Fibroblast of skin of right quadriceps (primary cell): ENCODE measurements around the gene TMTC1.
A peak's percentile ranks its signal among the peaks of the same experiment; 100 is the strongest.

Source experiments
- DNase-seq: peaks from one replicate; pipeline ENCODE4 v3.0.0-alpha.2; 2013

TMTC1 gene

DNA sequence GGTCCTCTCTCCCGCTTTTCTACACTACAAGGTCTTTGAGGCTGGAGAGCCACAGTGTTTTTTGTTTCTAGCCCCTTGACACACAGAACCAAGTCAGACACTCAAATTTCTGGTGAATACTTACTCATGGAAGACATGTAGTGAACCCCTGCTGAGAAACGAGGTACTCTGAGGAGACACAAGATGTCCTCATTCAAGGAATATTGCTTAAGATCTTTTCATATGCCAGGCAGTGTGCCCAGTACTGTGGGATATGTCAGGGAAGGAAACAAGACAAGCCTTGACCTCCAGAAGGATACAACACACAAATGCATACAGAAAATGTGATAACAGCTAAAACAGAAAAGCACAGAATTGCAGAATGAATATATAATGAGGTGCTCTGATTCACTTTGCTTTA is 75.9 kb downstream of the TMTC1 start:
- no peak for DNase-seq

DNA sequence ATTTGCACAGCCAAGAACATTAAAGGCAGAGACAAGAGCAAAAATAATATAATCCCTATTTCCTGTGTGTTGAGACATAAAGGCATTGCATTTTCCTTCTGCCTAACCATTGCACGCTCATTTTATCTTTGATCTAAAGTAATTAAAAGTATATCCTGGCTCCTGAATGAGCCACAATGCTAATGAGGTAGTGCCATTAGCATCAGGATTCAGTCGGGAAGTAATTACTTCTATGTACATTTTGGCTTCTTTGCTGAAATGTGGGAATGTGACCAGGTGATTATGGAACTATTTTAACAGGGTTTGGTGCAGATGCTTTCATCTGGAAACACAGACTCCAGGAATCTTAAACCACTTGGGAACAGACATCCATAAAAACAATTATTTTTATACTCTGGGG is 77.4 kb downstream of the TMTC1 start:
- DNase-seq = no peak

DNA sequence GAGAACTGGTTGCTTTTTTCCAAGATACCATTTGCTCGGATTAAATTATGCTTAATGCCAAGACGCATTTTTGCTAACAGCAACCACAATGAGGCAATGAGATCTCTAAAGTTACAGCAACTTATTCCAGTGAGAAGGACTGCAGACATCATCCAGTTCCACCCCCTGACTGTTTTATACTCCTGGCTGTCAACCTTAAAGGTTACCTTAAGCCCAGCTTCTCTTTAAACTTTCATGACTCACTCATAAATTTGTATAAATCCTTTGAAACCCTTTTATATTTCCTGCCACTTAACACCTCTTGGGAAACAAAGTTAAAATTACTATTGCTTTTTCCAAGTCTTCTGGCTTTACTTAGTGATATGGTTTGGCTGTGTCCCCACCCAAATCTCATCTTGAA is 80.2 kb downstream of the TMTC1 start:
- no peak for DNase-seq

DNA sequence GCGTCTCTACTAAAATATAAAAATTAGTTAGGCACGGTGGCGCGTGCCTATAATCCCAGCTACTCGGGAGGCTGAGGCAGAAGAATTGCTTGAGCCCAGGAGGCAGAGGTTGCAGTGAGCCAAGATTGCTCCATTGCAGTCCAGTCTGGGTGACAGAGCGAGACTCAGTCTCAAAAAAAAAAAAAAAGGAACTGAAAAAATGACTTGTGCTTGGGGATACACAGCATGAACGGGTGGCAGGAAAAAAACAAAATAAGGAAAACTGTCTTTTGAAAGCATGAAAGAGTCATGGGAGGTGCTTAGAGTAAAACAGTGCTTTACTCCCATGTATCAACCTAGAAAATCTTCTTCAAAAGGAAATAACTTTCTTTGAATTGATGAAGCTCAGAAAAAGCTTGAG is 80.8 kb downstream of the TMTC1 start:
- no peak for DNase-seq

DNA sequence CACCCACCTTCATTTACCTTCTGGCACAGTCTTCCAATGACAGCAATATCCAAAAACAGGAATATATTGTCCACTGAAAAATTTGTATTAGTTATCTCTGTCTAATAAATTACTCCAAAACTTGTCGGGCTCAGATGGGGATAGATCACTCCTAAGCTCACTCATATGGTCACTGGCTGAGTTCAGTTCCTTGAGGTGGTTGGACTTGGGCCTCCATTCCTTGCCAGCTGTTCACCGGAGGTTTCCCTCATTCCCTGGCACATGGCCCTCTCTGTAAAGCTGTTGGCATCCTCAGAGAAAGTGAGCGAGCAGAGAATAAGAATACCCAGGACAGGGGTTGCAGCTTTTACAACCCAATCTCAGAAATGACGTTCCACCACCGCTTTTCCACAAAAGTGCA is 81.5 kb downstream of the TMTC1 start:
- DNase-seq = no peak

DNA sequence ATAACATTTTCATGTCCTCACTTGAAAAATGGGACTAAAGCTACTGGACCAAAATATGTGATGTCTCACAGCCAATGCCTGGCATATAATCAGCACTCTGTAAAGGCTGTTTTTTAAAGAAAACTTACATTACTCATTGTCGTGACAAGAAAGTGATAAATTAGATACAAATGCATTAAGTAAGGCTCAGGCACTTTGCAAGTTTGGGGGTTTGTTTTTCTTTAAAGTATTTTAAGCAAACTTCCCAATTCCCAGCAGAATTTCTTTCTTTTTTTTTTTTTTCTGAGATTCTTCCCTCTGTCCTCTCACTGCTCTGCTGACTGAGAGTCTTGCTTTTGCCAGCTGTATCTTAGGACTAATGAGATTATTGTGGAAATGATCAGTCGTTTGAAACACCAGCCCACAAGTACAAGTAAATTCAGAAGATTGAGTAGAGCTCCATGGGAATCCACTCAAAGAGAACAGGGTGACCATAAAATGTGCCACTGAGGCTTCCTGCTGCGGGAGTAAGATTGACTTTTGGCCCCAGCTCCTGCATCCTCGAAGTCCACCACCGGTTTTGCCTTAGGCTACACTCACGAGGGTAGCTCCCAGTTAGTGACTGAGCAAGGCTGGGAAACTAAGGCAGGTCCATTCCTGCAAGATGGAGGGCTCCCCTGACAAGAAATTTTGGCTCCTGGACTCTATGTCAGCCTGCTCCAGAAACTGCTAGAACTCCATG is 82.8 kb downstream of the TMTC1 start:
- peak; percentile 43 for DNase-seq

DNA sequence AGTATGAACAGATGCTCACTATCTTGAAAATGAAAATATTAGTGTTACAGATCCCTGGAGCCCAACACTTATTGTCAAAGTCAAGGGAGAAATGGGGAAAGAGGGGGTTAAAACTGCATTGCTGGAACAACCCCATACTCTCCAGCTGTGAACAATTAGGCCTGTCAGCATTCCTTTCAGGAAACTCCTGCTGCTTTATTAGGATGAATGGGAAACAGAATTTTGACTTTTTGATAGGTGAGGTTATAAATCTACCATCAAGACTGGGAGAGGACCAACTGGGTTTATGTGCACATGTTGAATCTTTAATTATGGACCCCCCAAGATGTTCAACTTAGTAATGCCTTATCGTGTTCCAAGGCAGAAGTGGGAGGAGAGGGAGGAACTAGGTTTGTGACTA is 85.0 kb downstream of the TMTC1 start:
- DNase-seq = peak; percentile 69

DNA sequence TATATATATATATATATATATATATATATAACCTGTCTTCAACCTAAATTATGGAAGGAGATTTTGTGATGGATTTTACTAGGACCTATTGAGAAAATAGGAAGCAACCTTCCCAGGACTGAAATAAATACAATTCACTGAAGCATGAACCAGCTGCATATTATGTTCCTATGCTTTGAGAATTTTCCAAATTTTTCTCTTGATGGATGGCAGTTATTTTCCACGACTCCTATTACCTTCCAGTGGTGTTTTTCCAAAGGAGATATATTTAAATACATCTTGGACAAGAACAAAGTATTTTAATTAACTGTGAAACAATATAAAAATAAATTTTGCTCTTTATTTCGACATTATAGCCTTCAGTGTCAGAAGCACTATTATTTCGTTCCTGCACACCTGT is 87.9 kb downstream of the TMTC1 start:
- DNase-seq = no peak

DNA sequence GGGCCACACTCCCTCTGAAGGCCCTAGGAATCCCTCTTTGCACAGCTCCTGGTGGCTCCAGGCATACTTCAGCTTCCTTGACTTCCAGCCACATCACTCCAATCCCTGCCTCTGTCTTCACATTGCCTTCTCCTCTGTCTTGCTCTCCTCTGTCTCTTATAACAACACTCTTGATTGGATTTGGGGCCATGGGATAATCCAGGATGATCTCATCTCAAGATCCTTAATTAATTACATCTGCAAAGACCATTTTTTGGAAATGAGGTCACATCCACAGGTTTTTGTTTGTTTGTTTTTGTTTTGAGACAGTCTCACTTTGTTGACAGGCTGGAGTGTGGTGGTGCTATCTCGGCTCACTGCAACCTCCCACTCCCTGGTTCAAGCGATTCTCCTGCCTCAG is 88.7 kb downstream of the TMTC1 start:
- DNase-seq = peak; percentile 42

DNA sequence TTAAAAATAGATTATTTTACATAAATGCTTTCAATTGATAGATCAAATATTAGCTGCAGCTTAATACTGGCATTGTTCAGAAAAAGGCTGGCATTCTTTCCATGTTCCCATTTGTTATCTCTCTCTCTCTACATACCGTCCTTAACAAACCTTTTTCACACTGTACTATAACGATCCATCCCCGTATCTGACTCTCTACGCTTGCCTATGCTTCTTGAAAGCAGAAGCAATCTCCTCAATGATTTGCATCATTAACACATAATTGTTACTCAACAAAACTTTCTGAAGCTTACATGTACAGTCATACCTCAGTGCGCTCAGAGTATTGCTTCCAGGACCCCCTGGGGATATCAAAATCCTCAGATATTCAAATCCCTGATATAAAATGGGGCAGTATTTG is 89.7 kb downstream of the TMTC1 start:
- DNase-seq = no peak

DNA sequence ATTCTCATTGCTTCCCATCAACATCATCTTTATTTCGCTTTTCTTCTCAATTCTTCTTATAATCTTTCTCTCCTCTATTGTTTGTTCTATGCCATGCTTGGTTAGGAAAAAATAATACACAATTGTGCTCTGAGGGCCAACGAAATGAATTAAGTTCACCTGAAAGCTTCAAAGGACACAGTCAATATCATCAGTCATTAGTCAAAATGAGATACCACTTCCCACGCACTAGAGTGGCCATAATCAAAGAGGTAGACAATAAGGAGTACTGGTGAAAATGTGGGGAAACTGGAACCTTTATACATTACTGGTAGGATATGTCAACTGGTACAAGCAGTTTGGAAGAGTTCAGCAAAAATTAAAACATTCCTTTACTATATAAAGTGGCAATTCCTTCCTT is 91.5 kb downstream of the TMTC1 start:
- DNase-seq = no peak

DNA sequence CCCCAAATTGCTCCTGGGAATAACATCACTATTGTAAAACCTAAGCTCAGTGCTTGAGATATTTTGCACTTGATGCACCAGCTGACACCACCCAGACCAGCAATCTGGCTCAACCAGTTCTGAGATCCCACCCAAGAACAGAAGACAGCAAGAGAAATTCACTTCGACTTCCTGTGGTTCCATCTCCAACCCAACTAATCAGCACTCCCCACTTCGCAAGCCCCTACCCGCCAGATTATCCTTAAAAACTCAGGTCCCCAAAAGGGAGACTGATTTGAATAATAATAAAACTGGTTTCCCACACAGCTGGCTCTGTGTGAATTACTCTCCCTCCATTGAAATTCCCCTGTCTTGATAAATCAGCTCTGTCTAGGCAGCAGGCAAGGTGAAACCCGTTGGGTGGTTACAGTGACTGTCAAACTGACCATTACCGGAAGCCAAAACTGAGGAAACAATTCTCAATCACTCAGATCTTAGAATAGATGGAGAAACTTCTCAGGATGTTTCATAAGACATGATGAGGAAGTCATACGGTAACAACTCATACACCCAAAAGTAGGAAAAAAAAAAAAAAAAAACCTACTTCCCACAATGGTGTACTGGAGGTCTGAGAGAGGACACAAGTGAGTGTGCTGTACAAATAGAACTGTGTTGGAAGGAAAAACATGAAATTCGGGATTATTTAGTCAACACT is 92.4 kb downstream of the TMTC1 start:
- no peak for DNase-seq

DNA sequence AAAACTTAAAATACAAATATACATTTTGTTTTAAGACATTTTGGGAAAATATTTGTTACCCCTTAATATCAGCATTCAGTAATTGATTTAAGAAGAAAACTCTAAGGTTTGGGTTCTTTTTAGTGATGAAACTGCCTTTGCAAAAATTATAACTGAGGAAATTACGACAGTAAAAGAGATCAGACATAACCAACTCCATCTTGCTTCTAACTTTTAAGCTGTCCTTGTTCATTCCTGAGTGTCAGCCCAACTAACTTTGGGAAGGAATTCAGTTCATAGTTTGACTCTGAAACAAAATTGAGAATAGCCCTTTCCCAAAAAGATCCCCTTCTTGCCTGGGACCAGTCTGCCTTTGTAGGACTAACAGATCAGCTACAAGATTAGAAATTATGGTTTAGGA is 93.0 kb downstream of the TMTC1 start:
- no peak for DNase-seq

DNA sequence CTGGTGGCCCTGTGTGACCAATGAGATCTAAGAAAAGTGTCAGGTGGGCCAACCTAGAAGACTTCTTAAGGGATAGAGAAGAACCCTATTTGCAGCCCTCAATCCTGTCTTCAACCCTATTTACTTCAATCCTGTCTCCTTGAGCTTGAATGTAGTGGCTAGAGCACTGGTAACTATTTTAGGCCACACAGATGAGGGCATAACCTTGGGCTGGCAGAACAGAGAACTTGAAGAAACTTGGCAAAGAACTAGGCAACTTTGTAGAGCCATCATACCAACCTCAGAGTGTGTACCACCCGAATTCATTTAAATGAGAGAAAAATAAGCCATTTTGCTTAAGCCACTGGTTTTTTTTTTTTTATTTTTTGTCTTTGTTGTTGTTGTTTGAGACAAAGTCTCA is 94.8 kb downstream of the TMTC1 start:
- no peak for DNase-seq

DNA sequence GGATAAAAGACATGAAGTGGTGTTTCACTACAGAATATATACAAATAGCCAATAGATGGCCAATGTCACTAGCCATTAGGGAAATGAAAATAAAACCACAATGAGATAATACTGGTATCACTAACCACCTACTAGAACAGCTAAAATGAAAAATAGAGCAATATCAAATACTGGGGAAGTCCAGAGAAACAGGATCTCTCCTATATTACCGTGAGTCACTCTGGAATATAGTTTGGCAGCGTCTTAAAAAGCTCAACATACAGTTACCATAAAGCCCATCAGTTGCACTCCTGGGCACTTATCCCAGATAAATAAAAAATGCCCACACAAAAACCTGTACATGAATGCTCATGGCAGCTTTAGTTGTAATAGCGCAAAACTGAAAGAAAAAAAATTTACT is 101.7 kb downstream of the TMTC1 start:
- DNase-seq = no peak

DNA sequence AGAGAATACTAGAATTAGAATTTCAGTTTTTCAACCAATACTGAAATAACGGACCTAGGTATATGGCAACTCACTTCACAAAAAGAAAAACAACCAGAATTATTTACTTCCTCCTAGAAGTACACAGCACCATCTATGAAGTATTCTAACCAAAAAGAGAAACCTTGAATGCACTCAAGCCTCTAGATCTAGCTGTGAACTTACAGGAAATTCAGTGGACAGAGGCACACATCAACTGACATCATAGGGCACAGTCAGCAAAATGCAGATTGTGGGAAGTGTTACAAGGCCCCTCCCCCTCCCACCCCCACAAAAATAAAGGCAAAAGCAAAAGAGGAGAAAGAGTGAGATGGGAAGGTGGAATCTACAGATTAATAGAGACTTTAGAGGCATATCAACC is 102.4 kb downstream of the TMTC1 start:
- no peak for DNase-seq

DNA sequence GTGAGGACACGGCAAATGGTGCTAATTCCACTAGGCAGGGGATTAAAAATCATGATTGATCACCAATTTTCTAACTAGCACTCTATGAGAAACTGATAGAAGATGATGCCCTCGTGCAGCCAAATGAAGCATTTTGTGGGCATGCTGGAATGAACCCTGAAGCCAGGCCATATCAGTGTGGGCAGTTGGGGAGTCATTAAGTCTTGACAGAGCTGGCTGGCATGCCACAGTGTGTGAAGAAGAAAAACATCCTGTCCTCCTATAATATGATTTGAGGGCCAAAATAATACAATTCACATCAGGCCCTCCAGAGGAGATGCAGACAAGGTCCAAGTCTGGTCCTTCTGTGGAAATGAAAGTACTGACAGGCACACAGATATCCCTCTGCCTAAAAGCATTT is 107.1 kb downstream of the TMTC1 start:
- DNase-seq = no peak

DNA sequence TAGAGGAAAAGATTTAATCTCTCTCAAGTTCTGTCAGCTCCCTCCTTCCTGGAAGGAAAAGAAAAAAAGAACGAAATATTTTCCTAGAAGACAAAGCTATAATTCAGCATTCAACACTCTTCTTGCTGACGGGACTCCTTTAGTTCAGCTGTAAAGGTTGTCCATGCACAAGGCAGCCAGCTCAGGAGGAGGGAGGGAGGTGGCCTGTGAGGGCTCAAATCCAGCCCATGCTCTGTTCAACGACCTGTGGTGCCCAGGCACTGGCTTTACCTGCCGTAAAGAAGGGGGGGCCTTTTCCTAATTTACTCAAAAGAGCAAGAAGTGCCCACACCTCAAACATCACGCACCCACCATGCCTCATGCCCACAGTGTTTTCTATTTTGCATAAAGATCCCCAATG is 109.3 kb downstream of the TMTC1 start:
- no peak for DNase-seq

DNA sequence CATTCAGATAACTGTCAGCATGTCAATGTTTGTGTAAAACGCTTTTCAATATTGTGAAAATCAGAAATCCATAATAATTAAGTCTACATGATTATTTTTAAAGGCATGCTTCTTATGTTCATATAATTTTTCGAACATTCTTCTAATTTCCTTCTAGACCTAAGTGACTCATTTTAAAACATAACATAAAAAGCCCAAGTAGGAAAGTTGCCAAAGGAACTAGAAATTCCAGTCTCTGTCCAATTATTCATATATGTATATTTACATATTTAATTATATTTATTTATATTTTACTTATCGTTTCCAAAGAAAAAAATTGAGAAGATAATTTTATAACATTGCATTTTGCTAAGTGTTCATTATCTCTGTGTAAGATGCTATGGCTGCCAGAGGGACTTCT is 110.4 kb downstream of the TMTC1 start:
- peak; percentile 23 for DNase-seq

DNA sequence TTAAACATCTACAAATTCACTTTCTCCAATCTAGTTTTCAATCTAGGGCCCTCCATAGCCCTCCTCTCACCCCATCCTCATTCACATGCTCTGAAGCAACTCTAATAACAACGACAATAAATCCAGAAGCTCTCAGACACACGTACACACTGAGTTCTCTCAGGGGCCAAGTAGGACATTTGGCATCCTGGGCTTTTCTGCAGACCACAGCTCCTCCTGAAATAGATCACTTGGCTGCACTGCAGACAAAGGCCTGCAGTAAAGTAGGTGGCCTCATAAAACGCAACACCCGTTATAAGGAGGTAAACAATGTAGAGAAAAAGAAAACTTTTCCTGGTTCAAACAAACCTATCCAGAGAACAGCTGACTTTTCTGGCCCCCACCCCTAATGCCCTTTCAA is 111.2 kb downstream of the TMTC1 start:
- no peak for DNase-seq

DNA sequence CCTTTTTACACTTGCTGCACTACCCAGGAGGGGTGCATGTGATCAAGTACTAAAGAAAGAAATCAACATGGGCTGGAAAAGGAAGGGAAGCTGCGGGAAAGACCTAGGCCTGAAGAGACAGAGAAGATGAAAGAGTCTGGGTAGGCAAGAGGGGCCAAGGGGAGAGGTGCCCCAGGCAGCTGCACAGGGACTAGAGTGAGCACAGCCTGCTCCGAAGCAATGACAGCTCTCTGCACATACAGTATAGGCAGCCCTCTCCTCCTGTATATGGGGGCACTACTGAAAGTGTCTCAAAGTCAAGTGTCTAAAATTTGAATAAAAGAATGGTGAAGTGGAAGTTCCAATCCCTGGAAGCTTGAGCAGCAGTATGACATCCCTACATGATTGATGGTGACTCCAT is 112.0 kb downstream of the TMTC1 start:
- DNase-seq = no peak

DNA sequence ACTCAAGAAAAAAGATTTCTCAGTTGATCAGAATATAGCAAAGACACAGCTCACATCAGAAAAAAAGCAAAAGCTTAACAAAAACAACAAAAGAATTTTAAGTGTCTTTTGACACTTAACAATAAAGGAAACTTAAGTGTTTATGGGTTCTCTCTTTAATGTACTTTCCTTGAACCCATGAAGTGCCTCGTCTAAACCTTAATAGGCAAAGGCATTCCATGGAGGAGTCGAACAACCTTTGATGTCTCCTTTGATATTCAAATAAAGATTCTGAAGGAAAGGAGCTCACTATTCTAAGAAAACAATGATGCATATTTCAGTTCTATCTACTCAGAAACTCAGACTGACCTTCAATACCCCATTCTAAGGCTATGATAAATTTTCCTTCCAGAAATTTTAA is 116.7 kb downstream of the TMTC1 start:
- DNase-seq = no peak

DNA sequence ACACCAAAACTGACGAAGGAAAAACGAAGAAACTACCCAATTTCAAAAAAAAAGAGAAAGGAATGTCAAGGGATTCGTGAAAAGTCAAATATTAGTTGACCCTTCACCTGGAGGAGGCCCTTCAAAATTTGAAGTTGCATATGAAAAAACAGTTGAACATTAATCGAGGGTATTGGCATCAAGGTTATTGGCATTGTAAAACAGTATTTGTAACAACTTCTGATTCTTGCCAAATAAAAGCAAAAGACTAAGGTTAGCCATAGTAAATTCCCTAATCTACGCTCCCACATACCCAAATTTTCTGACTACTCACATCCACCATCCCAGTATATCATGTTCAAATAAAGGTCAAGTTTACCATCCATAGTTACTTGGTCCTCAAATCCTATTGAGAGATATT is 118.6 kb downstream of the TMTC1 start:
- no peak for DNase-seq

DNA sequence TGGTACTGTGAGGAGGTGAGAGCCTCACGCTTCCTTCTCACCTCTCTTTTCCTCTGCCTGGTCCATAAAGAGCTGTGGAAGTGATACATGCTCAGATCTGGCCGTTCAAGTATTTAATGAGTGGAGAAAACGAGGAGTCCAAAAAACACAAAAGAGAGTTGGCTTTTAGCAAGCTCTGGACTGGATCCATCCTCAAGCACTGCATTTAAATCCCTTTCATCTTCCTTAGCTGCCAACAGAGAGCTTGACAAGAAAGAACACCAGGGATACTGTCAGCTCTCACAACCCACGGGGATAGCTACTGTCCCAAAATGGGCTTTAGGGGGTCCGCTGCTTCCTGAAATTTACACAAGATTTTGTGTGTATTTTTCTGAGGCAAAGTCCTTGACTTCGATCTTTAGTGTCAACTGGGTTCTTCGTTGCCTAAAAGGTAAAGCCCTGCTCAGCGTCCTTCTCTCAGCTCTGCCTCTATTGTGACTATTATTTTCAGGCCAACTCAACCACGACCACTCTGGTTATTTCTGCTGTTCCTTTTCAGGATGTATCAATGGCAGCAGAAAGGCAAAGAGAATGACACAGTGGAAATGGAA is 120.9 kb downstream of the TMTC1 start:
- no peak for DNase-seq

DNA sequence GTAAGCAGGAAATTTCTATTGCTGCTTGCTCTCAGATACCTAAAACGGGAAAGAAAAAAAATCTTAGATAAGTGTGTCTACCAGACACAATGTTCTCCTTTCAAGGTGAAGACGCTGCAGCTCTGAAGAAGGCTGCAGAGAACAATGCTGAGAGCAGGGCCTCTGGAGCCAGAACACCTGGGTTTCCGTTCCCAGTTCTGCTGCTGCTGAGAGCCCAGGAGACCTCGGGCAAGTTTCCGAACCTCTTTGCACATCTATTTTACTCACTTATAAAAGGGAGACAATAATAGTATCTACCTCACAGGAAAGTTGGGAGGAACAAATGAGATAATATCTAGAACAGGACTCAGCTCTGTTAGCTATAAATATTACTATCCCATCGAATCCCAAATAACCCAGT is 122.9 kb downstream of the TMTC1 start:
- no peak for DNase-seq
